GM12878 (cell line): ENCODE data around the gene ANKRD65. TPM values are rescaled to one million over a fixed set of nuclear protein-coding genes. Genes with fewer than 3 reads are reported as not detected.
A peak's percentile ranks its signal among the peaks of the same experiment; 100 is the strongest.

Experiments used
- ATF7 ChIP-seq: fragments of 450-650 bp; IDR thresholded peaks from 2 replicates; pipeline ENCODE4 v1.6.1; 2016; ENCODE audit warnings: low read depth, mild to moderate bottlenecking
- CBX5 ChIP-seq: sonication (generic); IDR thresholded peaks from 2 replicates; pipeline ENCODE4 v1.6.1; 2016; ENCODE audit warnings: low read depth, moderate library complexity, mild to moderate bottlenecking, inconsistent platforms
- CEBPB ChIP-seq, 2 experiments: fragments of 150-350 bp in 1 of 2; IDR thresholded peaks; 2 replicates each; pipeline ENCODE4 v1.6.1; 2012 to 2014; ENCODE audit warnings: low read depth in 2 of 2, low read length in 2 of 2, borderline replicate concordance in 1 of 2, inconsistent platforms in 1 of 2
- KAT2A ChIP-seq: conservative IDR thresholded peaks from 2 replicates; pipeline ENCODE4 v1.6.1; 2011; ENCODE audit warnings: low read depth, low read length; ENCODE audit not compliant: control insufficient read depth
- MTA2 ChIP-seq: fragments of 450-650 bp; IDR thresholded peaks from 2 replicates; pipeline ENCODE4 v1.6.1; 2016; ENCODE audit warnings: low read depth, mild to moderate bottlenecking, moderate library complexity
- NFIC ChIP-seq: IDR thresholded peaks from 2 replicates; pipeline ENCODE4 v1.6.1; 2012; ENCODE audit warnings: low read depth, mild to moderate bottlenecking, inconsistent platforms, low read length, moderate library complexity
- NFXL1 ChIP-seq: fragments of 450-650 bp; IDR thresholded peaks from 2 replicates; pipeline ENCODE4 v1.6.1; 2017; ENCODE audit warnings: antibody characterized with exemption, mild to moderate bottlenecking, borderline replicate concordance
- PML ChIP-seq: IDR thresholded peaks from 2 replicates; pipeline ENCODE4 v1.6.1; 2012; ENCODE audit warnings: low read length, inconsistent platforms
- RUNX3 ChIP-seq: IDR thresholded peaks from 2 replicates; pipeline ENCODE4 v1.6.1; 2012; ENCODE audit warnings: low read length, inconsistent platforms
- STAT1 ChIP-seq: fragments of 450-650 bp; conservative IDR thresholded peaks from 2 replicates; pipeline ENCODE4 v1.6.1; 2014; ENCODE audit warnings: antibody characterized with exemption, mild to moderate bottlenecking
- TAF1 ChIP-seq: IDR thresholded peaks from 2 replicates; pipeline ENCODE4 v1.6.1; 2011; ENCODE audit warnings: mild to moderate bottlenecking, low read depth, low read length, borderline replicate concordance
- TCF3 ChIP-seq: IDR thresholded peaks from 2 replicates; pipeline ENCODE4 v1.6.1; 2012; ENCODE audit warnings: low read depth, mild to moderate bottlenecking, low read length, borderline replicate concordance; ENCODE audit not compliant: insufficient read depth
- TCF7 ChIP-seq: IDR thresholded peaks from 2 replicates; pipeline ENCODE4 v1.6.1; 2014; ENCODE audit warnings: antibody characterized with exemption, borderline replicate concordance
- ZNF217 ChIP-seq: fragments of 450-650 bp; IDR thresholded peaks from 2 replicates; pipeline ENCODE4 v1.6.1; 2017; ENCODE audit warnings: antibody characterized with exemption, mild to moderate bottlenecking
- ZZZ3 ChIP-seq: IDR thresholded peaks from 2 replicates; pipeline ENCODE4 v1.6.1; 2011; ENCODE audit warnings: low read depth; ENCODE audit not compliant: control insufficient read depth, insufficient read length
- polyA plus RNA-seq, 11 experiments: library from polyadenylated mRNA; depleted of rRNA in 4 of 11; unstranded in 6 of 11; stranded (reverse) in 5 of 11; fragments of >200 nt; fragmentation: Nextera tagmentation in 4 of 11; fragmentation: Illumina TruSeq in 1 of 11; extraction: Ambion mirVana in 4 of 11; extraction: Trizol in 1 of 11; gene quantifications; 1 replicate in 1 of 11; 2 replicates in 10 of 11; pipeline versions ENCODE4 v1.2.1 to v1.2.3, GENCODE V29; 2011 to 2016; ENCODE audit warnings: inconsistent platforms in 2 of 11, missing spikeins in 2 of 11, low read depth in 1 of 11
- total RNA-seq, 4 experiments: library from RNA; depleted of rRNA in 3 of 4; stranded (reverse); fragments of >200 nt in 3 of 4; fragmentation: Illumina TruSeq in 1 of 4; extraction: Trizol in 1 of 4; gene quantifications; 2 replicates each; pipeline versions ENCODE4 v1.2.1 to v1.2.3, GENCODE V29; 2013 to 2021
- TF ChIP-seq, protein P1 (sequence below): fragments of 450-650 bp; IDR thresholded peaks from 2 replicates; pipeline ENCODE4 v1.6.1; 2017; ENCODE audit warnings: mild to moderate bottlenecking, low read depth, inconsistent platforms; ENCODE audit not compliant: poor library complexity, severe bottlenecking
- TF ChIP-seq, protein P2 (sequence below): fragments of 450-650 bp; IDR thresholded peaks from 2 replicates; pipeline ENCODE4 v1.6.1; 2017; ENCODE audit warnings: low read depth, mild to moderate bottlenecking, moderate library complexity
- TF ChIP-seq, protein P3 (sequence below): IDR thresholded peaks from 2 replicates; pipeline ENCODE4 v1.6.1; 2012; ENCODE audit warnings: improper control_type of control experiment, low read depth, low read length; ENCODE audit not compliant: insufficient replicate concordance
- TF ChIP-seq, protein P4 (sequence below): IDR thresholded peaks from 2 replicates; pipeline ENCODE4 v1.6.1; 2012; ENCODE audit warnings: low read depth, low read length, improper control_type of control experiment

The ANKRD65 gene
- total and polyA plus RNA-seq, 10 of the 15 experiments (the other 5 are each of a cell fraction or from before 2014, with no cell fraction given): 0.05 to 2.8 (median 0.37) TPM

DNA sequence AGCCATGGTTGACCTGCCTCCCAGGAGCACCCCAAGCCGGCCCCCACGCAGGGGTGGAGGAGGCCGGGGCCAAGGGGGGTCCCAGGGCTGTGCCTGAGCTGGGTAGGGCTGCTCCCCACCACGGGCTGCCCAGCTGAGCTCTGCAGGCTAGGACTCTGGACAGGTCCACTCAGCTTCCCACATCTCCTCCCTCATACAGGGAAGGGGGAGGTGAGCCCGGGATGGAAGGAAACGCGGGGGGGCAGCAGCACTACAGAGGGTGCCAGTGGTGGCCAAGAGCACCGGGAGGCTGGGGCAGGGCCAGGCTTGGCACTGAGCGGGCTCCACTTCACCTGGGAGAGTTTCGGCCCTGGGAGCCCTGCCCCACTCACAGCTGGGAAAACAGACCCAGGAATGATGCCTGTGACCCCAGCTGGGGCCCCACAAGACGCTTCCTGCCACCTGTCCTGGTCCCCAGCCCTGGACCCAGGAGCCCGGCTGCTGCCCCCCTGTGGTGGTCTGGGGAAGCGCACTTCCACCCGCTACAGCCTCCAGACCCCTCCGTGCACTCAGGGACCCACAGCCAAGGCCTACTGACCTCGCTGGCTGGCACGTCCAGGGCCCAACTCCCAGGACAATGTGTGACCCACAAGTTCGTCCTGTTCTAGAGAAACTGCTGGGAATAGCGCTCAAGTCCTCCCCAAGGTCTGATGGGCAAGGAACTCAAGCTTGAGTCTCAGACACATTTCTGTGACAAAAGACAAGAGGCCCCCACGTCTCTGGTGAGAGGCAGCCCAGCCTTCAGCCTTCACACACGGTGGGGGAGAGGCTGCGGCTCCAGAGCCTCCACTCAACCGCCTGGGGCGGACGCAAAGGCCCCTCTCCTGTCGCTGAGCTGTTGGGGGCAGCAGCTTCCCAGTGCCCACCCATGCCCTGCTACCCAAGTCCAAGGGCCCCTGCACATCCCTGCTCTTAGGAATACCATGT, 49.0 kb downstream of the ANKRD65 start (continued):
- TF ChIP-seq, protein P1, sequence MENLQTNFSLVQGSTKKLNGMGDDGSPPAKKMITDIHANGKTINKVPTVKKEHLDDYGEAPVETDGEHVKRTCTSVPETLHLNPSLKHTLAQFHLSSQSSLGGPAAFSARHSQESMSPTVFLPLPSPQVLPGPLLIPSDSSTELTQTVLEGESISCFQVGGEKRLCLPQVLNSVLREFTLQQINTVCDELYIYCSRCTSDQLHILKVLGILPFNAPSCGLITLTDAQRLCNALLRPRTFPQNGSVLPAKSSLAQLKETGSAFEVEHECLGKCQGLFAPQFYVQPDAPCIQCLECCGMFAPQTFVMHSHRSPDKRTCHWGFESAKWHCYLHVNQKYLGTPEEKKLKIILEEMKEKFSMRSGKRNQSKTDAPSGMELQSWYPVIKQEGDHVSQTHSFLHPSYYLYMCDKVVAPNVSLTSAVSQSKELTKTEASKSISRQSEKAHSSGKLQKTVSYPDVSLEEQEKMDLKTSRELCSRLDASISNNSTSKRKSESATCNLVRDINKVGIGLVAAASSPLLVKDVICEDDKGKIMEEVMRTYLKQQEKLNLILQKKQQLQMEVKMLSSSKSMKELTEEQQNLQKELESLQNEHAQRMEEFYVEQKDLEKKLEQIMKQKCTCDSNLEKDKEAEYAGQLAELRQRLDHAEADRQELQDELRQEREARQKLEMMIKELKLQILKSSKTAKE: no peak
- no peak for TF ChIP-seq ATF7
- TF ChIP-seq TCF7: no peak
- no peak for TF ChIP-seq NFXL1
- no peak for TF ChIP-seq CBX5
- peak; percentile 36; the same call in 1 of the 2 replicates for TF ChIP-seq RUNX3
- no peak for TF ChIP-seq ZNF217
- TF ChIP-seq MTA2: no peak
- no peak for TF ChIP-seq NFIC
- TF ChIP-seq, protein P2, sequence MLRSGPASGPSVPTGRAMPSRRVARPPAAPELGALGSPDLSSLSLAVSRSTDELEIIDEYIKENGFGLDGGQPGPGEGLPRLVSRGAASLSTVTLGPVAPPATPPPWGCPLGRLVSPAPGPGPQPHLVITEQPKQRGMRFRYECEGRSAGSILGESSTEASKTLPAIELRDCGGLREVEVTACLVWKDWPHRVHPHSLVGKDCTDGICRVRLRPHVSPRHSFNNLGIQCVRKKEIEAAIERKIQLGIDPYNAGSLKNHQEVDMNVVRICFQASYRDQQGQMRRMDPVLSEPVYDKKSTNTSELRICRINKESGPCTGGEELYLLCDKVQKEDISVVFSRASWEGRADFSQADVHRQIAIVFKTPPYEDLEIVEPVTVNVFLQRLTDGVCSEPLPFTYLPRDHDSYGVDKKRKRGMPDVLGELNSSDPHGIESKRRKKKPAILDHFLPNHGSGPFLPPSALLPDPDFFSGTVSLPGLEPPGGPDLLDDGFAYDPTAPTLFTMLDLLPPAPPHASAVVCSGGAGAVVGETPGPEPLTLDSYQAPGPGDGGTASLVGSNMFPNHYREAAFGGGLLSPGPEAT: no peak
- TF ChIP-seq TCF3: peak; percentile 92
- TF ChIP-seq, protein P3, sequence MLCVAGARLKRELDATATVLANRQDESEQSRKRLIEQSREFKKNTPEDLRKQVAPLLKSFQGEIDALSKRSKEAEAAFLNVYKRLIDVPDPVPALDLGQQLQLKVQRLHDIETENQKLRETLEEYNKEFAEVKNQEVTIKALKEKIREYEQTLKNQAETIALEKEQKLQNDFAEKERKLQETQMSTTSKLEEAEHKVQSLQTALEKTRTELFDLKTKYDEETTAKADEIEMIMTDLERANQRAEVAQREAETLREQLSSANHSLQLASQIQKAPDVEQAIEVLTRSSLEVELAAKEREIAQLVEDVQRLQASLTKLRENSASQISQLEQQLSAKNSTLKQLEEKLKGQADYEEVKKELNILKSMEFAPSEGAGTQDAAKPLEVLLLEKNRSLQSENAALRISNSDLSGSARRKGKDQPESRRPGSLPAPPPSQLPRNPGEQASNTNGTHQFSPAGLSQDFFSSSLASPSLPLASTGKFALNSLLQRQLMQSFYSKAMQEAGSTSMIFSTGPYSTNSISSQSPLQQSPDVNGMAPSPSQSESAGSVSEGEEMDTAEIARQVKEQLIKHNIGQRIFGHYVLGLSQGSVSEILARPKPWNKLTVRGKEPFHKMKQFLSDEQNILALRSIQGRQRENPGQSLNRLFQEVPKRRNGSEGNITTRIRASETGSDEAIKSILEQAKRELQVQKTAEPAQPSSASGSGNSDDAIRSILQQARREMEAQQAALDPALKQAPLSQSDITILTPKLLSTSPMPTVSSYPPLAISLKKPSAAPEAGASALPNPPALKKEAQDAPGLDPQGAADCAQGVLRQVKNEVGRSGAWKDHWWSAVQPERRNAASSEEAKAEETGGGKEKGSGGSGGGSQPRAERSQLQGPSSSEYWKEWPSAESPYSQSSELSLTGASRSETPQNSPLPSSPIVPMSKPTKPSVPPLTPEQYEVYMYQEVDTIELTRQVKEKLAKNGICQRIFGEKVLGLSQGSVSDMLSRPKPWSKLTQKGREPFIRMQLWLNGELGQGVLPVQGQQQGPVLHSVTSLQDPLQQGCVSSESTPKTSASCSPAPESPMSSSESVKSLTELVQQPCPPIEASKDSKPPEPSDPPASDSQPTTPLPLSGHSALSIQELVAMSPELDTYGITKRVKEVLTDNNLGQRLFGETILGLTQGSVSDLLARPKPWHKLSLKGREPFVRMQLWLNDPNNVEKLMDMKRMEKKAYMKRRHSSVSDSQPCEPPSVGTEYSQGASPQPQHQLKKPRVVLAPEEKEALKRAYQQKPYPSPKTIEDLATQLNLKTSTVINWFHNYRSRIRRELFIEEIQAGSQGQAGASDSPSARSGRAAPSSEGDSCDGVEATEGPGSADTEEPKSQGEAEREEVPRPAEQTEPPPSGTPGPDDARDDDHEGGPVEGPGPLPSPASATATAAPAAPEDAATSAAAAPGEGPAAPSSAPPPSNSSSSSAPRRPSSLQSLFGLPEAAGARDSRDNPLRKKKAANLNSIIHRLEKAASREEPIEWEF: no peak
- no peak for TF ChIP-seq PML
- TF ChIP-seq TAF1: no peak
- TF ChIP-seq CEBPB (IDR thresholded peaks at IDR 0.05; ENCODE audit: borderline replicate concordance in 1 of 2, low read depth in 2 of 2, low read length in 2 of 2): no peak
- TF ChIP-seq ZZZ3: no peak
- no peak for TF ChIP-seq KAT2A
- no peak for TF ChIP-seq STAT1
- TF ChIP-seq, protein P4, sequence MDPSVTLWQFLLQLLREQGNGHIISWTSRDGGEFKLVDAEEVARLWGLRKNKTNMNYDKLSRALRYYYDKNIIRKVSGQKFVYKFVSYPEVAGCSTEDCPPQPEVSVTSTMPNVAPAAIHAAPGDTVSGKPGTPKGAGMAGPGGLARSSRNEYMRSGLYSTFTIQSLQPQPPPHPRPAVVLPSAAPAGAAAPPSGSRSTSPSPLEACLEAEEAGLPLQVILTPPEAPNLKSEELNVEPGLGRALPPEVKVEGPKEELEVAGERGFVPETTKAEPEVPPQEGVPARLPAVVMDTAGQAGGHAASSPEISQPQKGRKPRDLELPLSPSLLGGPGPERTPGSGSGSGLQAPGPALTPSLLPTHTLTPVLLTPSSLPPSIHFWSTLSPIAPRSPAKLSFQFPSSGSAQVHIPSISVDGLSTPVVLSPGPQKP: no peak
